WTC11 (cell line): ENCODE measurements around the gene PPIL3.

Experiments
- FOXJ3 ChIP-seq: sonication (generic); formaldehyde crosslinking; IDR thresholded peaks from 2 replicates; pipeline ENCODE4 v1.9.0; 2021; ENCODE audit warnings: missing genetic modification reagents, mild to moderate bottlenecking, borderline replicate concordance
- MYBL2 ChIP-seq: sonication (generic); formaldehyde crosslinking; IDR thresholded peaks from 2 replicates; pipeline ENCODE4 v1.8.1; 2023; ENCODE audit warnings: mild to moderate bottlenecking, moderate library complexity, missing genetic modification reagents
- NR2C2 ChIP-seq: sonication (generic); formaldehyde crosslinking; IDR thresholded peaks from 2 replicates; pipeline ENCODE4 v1.8.0; 2022; ENCODE audit warnings: mild to moderate bottlenecking, missing genetic modification reagents
- SP1 ChIP-seq: sonication (generic); formaldehyde crosslinking; conservative IDR thresholded peaks from 2 replicates; pipeline ENCODE4 v1.8.1; 2022; ENCODE audit warnings: missing genetic modification reagents
- TF ChIP-seq, protein P1 (sequence below): fragments of 200-600 bp; IDR thresholded peaks from 2 replicates; pipeline ENCODE4 v1.8.0; 2022; ENCODE audit warnings: antibody characterized with exemption

GRCh38 chr2:200861617-200862155 lies 27.2 kb downstream of the PPIL3 start:
- TF ChIP-seq, protein P1, sequence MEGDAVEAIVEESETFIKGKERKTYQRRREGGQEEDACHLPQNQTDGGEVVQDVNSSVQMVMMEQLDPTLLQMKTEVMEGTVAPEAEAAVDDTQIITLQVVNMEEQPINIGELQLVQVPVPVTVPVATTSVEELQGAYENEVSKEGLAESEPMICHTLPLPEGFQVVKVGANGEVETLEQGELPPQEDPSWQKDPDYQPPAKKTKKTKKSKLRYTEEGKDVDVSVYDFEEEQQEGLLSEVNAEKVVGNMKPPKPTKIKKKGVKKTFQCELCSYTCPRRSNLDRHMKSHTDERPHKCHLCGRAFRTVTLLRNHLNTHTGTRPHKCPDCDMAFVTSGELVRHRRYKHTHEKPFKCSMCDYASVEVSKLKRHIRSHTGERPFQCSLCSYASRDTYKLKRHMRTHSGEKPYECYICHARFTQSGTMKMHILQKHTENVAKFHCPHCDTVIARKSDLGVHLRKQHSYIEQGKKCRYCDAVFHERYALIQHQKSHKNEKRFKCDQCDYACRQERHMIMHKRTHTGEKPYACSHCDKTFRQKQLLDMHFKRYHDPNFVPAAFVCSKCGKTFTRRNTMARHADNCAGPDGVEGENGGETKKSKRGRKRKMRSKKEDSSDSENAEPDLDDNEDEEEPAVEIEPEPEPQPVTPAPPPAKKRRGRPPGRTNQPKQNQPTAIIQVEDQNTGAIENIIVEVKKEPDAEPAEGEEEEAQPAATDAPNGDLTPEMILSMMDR: no peak
- TF ChIP-seq SP1 (CRISPR knock-in tag) (no peak), FOXJ3 (CRISPR knock-in tag) (no peak), NR2C2 (CRISPR knock-in tag) (no peak), MYBL2 (CRISPR knock-in tag) (no peak)
